K562 (cell line): ENCODE results near the gene PLEKHA7. TPM values are rescaled to one million over a fixed set of nuclear protein-coding genes. Genes with fewer than 3 reads are reported as not detected.
A peak's percentile ranks its signal among the peaks of the same experiment; 100 is the strongest.

ENCODE experiments used
- ATAC-seq: fragments of 200-7000 bp; cut with Tn5 transposase; 3 replicates; pipeline ENCODE4 v1.9.1; 2020; ENCODE audit warnings: moderate library complexity
- BruUV-seq: library from RNA; stranded (reverse); fragments of 400-500 nt; replicated peaks from 2 replicates; lab custom pipeline; 2021; lab: Mats Ljungman, UMichigan
- CTCF ChIA-PET: fragments of 300-600 bp; formaldehyde crosslinking; extraction: SDS; loops from one replicate; lab custom pipeline; 2021; ENCODE audit warnings: low intra/inter-chr PET ratio; lab: Yijun Ruan, JAX
- POLR2A ChIA-PET: fragments of 300-600, 350-650 bp; sonication (Branson Sonifier 250); formaldehyde crosslinking; extraction: SDS; loops from one replicate; lab custom pipeline; 2021; ENCODE audit warnings: antibody characterized with exemption, inconsistent platforms; lab: Yijun Ruan, JAX
- DNase-seq, 4 experiments: peaks; one replicate each; pipeline versions ENCODE4 v3.0.0 to v3.0.0-alpha.2; 2011 to 2018; ENCODE audit warnings: low spot score in 3 of 4, mixed read lengths in 3 of 4; ENCODE audit errors: extremely low read depth in 1 of 4
- FAIRE-seq: peaks from 2 replicates; lab custom pipeline; 2011; peaks lifted over from hg19 to GRCh38; lab: Jason Lieb, UNC
- H2AFZ ChIP-seq: 2 replicates; pipeline ENCODE4 v1.6.0; 2011; ENCODE audit warnings: low read depth, low read length, control low read depth, inconsistent platforms
- H3K27ac ChIP-seq: fragments of 200-600 bp; 3 replicates; pipeline ENCODE4 v1.8.0; 2011; ENCODE audit warnings: low read depth, mild to moderate bottlenecking, control low read depth, inconsistent platforms, low read length, moderate library complexity, mixed read lengths; ENCODE audit errors: extremely low read depth
- H3K27me3 ChIP-seq, 2 experiments: fragments of 300-600 bp in 1 of 2; 2 replicates in 1 of 2; 3 replicates in 1 of 2; pipeline versions ENCODE4 v1.6.0 to v1.8.0; 2011; ENCODE audit warnings: inconsistent platforms in 2 of 2, low read length in 2 of 2, mild to moderate bottlenecking in 1 of 2, mixed read lengths in 1 of 2, moderate library complexity in 1 of 2; ENCODE audit not compliant: control insufficient read depth in 2 of 2, insufficient read depth in 2 of 2
- H3K36me3 ChIP-seq: fragments of 300-600 bp; 3 replicates; pipeline ENCODE4 v1.8.0; 2011; ENCODE audit warnings: mild to moderate bottlenecking, low read length, inconsistent platforms; ENCODE audit not compliant: control insufficient read depth, insufficient read depth
- H3K4me1 ChIP-seq, 2 experiments: fragments of 200-600 bp in 1 of 2; replicated peaks in 1 of 2; 2 replicates in 1 of 2; 3 replicates in 1 of 2; pipeline versions ENCODE4 v1.5.1 to v1.8.0; 2011; ENCODE audit warnings: inconsistent platforms in 2 of 2, low read length in 2 of 2, mild to moderate bottlenecking in 1 of 2, mixed read lengths in 1 of 2, moderate library complexity in 1 of 2; ENCODE audit not compliant: control insufficient read depth in 2 of 2, insufficient read depth in 2 of 2
- H3K4me2 ChIP-seq: 2 replicates; pipeline ENCODE4 v1.6.1; 2011; ENCODE audit warnings: low read length, control low read depth, inconsistent platforms, mixed read lengths; ENCODE audit not compliant: insufficient read depth
- H3K4me3 ChIP-seq: fragments of 200-600 bp; sonication (generic), shearing (Covaris generic); 2 replicates; pipeline ENCODE4 v1.5.1; 2016; ENCODE audit warnings: control low read depth, inconsistent platforms
- H3K79me2 ChIP-seq: fragments of 200-600 bp; 3 replicates; pipeline ENCODE4 v1.8.0; 2011; ENCODE audit warnings: low read length, inconsistent platforms; ENCODE audit not compliant: control insufficient read depth, insufficient read depth
- H3K9ac ChIP-seq, 2 experiments: 2 replicates each; pipeline versions ENCODE4 v1.6.0 to v1.6.1; 2011; ENCODE audit warnings: low read depth in 2 of 2, low read length in 2 of 2, control low read depth in 1 of 2, inconsistent platforms in 1 of 2, mild to moderate bottlenecking in 1 of 2, mixed read lengths in 1 of 2; ENCODE audit not compliant: insufficient read depth in 1 of 2
- H3K9me1 ChIP-seq: one replicate; pipeline ENCODE4 v1.6.0; 2011; ENCODE audit warnings: inconsistent platforms, mild to moderate bottlenecking, low read length, moderate library complexity; ENCODE audit not compliant: control insufficient read depth, insufficient read depth
- H3K9me3 ChIP-seq: replicated peaks from 2 replicates; pipeline ENCODE4 v1.5.1; 2011; ENCODE audit warnings: low read depth, low read length, inconsistent platforms; ENCODE audit not compliant: control insufficient read depth, insufficient read depth
- H4K20me1 ChIP-seq: replicated peaks from 2 replicates; pipeline ENCODE4 v1.6.1; 2011; ENCODE audit warnings: low read length, inconsistent platforms, mixed read lengths; ENCODE audit not compliant: control insufficient read depth, insufficient read depth
- CHD1 ChIP-seq: fragments of 200-600 bp; sonication (generic); IDR thresholded peaks from one replicate; pipeline ENCODE4 v1.6.1; 2012; ENCODE audit warnings: mild to moderate bottlenecking, moderate library complexity, low read length, inconsistent platforms
- CREM ChIP-seq: IDR thresholded peaks from 2 replicates; pipeline ENCODE4 v1.6.1; 2014; ENCODE audit warnings: antibody characterized with exemption, low read depth
- DMBX1 ChIP-seq: fragments of 250-450 bp; sonication (Bioruptor Pico); IDR thresholded peaks from 2 replicates; pipeline ENCODE4 v1.8.0; 2022; ENCODE audit warnings: inconsistent platforms, mild to moderate bottlenecking, moderate library complexity, borderline replicate concordance
- DNMT1 ChIP-seq: fragments of 450-650 bp; IDR thresholded peaks from 2 replicates; pipeline ENCODE4 v1.6.1; 2016; ENCODE audit warnings: antibody characterized with exemption, mild to moderate bottlenecking
- FOXO4 ChIP-seq: fragments of 450-650 bp; formaldehyde crosslinking; IDR thresholded peaks from 2 replicates; pipeline ENCODE4 v1.4.0; 2020; ENCODE audit warnings: mild to moderate bottlenecking, moderate library complexity
- GTF2F1 ChIP-seq: IDR thresholded peaks from 2 replicates; pipeline ENCODE4 v1.6.1; 2011; ENCODE audit warnings: low read depth, low read length, improper control_type of control experiment
- PHF20 ChIP-seq: fragments of 450-650 bp; IDR thresholded peaks from 2 replicates; pipeline ENCODE4 v1.6.1; 2018; ENCODE audit not compliant: partially characterized antibody
- PRDM10 ChIP-seq: fragments of 450-650 bp; IDR thresholded peaks from 2 replicates; pipeline ENCODE4 v1.6.1; 2018; ENCODE audit not compliant: partially characterized antibody
- PYGO2 ChIP-seq: fragments of 450-650 bp; IDR thresholded peaks from 2 replicates; pipeline ENCODE4 v1.6.1; 2016; ENCODE audit warnings: mild to moderate bottlenecking, missing genetic modification characterization, moderate library complexity, missing compliant biosample characterization
- RFX7 ChIP-seq: fragments of 250-450 bp; sonication (Bioruptor Pico); IDR thresholded peaks from 2 replicates; pipeline ENCODE4 v1.5.1; 2021; ENCODE audit warnings: mild to moderate bottlenecking
- SIX5 ChIP-seq, 2 experiments: IDR thresholded peaks; 2 replicates each; pipeline ENCODE4 v1.6.1; 2011; ENCODE audit warnings: low read length in 2 of 2, borderline replicate concordance in 1 of 2, low read depth in 1 of 2, mild to moderate bottlenecking in 1 of 2, moderate library complexity in 1 of 2; ENCODE audit not compliant: insufficient read depth in 1 of 2
- STAT5B ChIP-seq: fragments of 250-450 bp; sonication (Bioruptor Pico); IDR thresholded peaks from 2 replicates; pipeline ENCODE4 v1.8.0; 2021; ENCODE audit warnings: mild to moderate bottlenecking, inconsistent platforms
- ZNF175 ChIP-seq: fragments of 200-800 bp; sonication (Bioruptor generic); IDR thresholded peaks from 2 replicates; pipeline ENCODE4 v1.6.1; 2016; ENCODE audit warnings: low read depth, mild to moderate bottlenecking, missing genetic modification characterization, missing compliant biosample characterization
- ZNF263 ChIP-seq: sonication (generic); formaldehyde crosslinking; IDR thresholded peaks from 2 replicates; pipeline ENCODE4 v1.8.0; 2022; ENCODE audit warnings: mild to moderate bottlenecking, missing genetic modification reagents, borderline replicate concordance
- WGBS: fragments of 100-300 bp; shearing (Covaris generic); methylation state at CpG from one replicate; pipeline ENCODE4 v1.1.6; 2016; ENCODE audit warnings: low coverage, mixed read lengths; ENCODE audit not compliant: insufficient coverage; ENCODE audit errors: missing lambda C conversion rate; 5-methylcytosine and 5-hydroxymethylcytosine counted together
- in situ Hi-C: fragments of 300-500 bp; cut with MboI; formaldehyde crosslinking; loops from 4 replicates; pipeline ENCODE4 v1.15.0; 2018; ENCODE audit warnings: inconsistent platforms, mixed read lengths
- intact Hi-C: fragments of 100-400 bp; cut with micrococcal nuclease; formaldehyde crosslinking; loops from 2 replicates; pipeline ENCODE4 v1.14.2; 2022
- polyA plus RNA-seq, 8 experiments: library from polyadenylated mRNA; depleted of rRNA in 4 of 8; stranded (reverse) in 5 of 8; unstranded in 3 of 8; fragments of >200 nt; fragmentation: Nextera tagmentation in 2 of 8; fragmentation: Illumina TruSeq in 1 of 8; extraction: Ambion mirVana in 2 of 8; extraction: Trizol in 1 of 8; gene quantifications; 2 replicates each; pipeline versions ENCODE4 v1.2.1 to v1.2.3, GENCODE V29; 2011 to 2014; ENCODE audit warnings: inconsistent platforms in 1 of 8, missing spikeins in 1 of 8
- total RNA-seq, 7 experiments: library from RNA; depleted of rRNA in 6 of 7; stranded (reverse); fragments of >200 nt in 6 of 7; fragmentation: Illumina TruSeq in 2 of 7; extraction: Trizol in 2 of 7; gene quantifications; 2 replicates each; pipeline versions ENCODE4 v1.2.1 to v1.2.3, GENCODE V29; 2011 to 2021; ENCODE audit warnings: low replicate concordance in 1 of 7

Gene PLEKHA7
- total and polyA plus RNA-seq, 9 of the 15 experiments (the other 6 are each of a cell fraction or from before 2014, with no cell fraction given) = 0.06 to 0.77 (median 0.20) TPM; not detected in 1

- TF ChIP-seq DMBX1 (CRISPR knock-in tag) = 0 out of 2 replicates have a peak, but pooled peaks have one; percentile 22
- peak; percentile 83 for TF ChIP-seq CREM
- TF ChIP-seq STAT5B (CRISPR knock-in tag) = no peak
- TF ChIP-seq RFX7 (CRISPR knock-in tag) = 0 out of 2 replicates have a peak, but pooled peaks have one; percentile 48
- TF ChIP-seq, all 486 proteins: peak for 139
Measured at GRCh38 chr11:16738193-16738946, 275.8 kb downstream of the PLEKHA7 start, which contains the start of gene C11orf58 (continued).

- peak overlapping the region; percentile 96 for H3K27ac ChIP-seq
- H3K4me2 ChIP-seq = peak overlapping the region; percentile 84
- H3K9me1 ChIP-seq = no peaks in the 10 kb centered on the region
- in situ Hi-C loops = no loop called here
- H4K20me1 ChIP-seq = no peaks in the 10 kb centered on the region
- H3K36me3 ChIP-seq = peaks cover 15% of the 10 kb centered on the region; the same call in 2 of the 3 replicates
- peaks cover 11 to 12% of the 10 kb centered on the region in 2 experiments; a peak in 4 of 5 replicates for H3K4me1 ChIP-seq
- ChIA-PET POLR2A (interaction anchor here (0.7 to 5.1 kb wide), 8 partner anchors 9 to 28 kb away, joined by 3 to 27 read pairs (median 6); no protein-coding TSS in a partner anchor), CTCF (no interaction called here)
- intact Hi-C loops = no loop called here
- H3K79me2 ChIP-seq = peaks cover 50% of the 10 kb centered on the region
- peak overlapping the region; percentile 99; a peak in 3 of 4 replicates for H3K9ac ChIP-seq
- TSS peak; percentile 97 for BruUV-seq
- H3K27me3 ChIP-seq = no peaks in the 10 kb centered on the region
- peak; percentile 32 for FAIRE-seq
- no peaks in the 10 kb centered on the region for H3K9me3 ChIP-seq
- WGBS = 0% methylated on average over 6 of the region's 6 CpGs
- DNase-seq = no peak
- ATAC-seq = peak; percentile 59
- peak overlapping the region; percentile 92 for H2AFZ ChIP-seq
- H3K4me3 ChIP-seq = peak overlapping the region; percentile 91
- TF ChIP-seq PHF20 = peak; percentile 21
- peak; percentile 24; the same call in 1 of the 2 replicates for TF ChIP-seq ZNF175 (CRISPR knock-in tag)
- no peak for TF ChIP-seq FOXO4
- TF ChIP-seq SIX5 (IDR thresholded peaks at IDR 0.05; ENCODE audit: borderline replicate concordance in 1 of 2, insufficient read depth in 1 of 2, low read depth in 1 of 2, low read length in 2 of 2) = no peak
- TF ChIP-seq ZNF263 (CRISPR knock-in tag) = peak; percentile 29; the same call in 1 of the 2 replicates
- TF ChIP-seq DNMT1 = 0 out of 2 replicates have a peak, but pooled peaks have one; percentile 15
- peak; percentile 28; the same call in 1 of the 2 replicates for TF ChIP-seq PYGO2 (tag)
- TF ChIP-seq CHD1 = peak; percentile 51
- peak; percentile 53 for TF ChIP-seq PRDM10
- TF ChIP-seq GTF2F1 = 0 out of 2 replicates have a peak, but pooled peaks have one; percentile 7
Measured at GRCh38 chr11:16737818-16738192, 276.4 kb downstream of the PLEKHA7 start.
